COLO668 (cell line): ENCODE measurements around the gene SIGLEC8.
"Not testable (repeated sequence)": the region's sequence is repeated elsewhere in the genome, so short reads cannot be mapped to it uniquely, and the experiment has no call there.

Experiments
- DNase-seq: peaks from one replicate; lab custom pipeline; 2025; ENCODE audit not compliant: unreplicated experiment; lab: John Stamatoyannopoulos, UW

The SIGLEC8 gene

DNA sequence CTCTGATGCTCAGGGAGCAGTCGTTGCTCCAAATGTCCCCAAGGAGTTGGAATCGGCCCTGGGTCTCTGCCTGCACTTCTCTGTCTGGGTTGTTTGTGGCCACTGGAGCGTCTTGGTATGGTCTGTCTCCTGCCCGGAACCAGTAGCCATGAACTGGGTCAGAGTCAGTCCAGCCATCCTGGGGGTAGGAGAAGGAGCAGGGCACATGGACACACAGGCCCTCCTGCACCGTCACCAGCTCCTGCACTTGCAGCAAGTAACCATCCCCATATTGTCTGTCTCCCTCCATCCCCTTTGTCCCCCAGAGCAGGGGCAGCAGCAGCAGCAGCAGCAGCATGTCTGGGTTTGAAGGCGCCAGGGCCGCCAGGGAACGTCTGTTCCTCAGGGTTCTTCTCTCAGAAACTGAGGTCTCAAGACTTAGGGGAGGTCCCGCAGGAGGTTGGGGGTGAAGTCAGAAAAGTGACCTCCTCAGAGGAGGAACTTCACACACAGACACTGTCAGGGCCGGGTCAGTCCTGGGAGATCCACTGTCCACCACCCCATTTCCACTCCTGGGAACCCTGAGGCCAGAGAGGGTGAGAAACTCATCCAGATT lies at the start of gene SIGLEC8:
Gene SIGLEC8 (minus strand): TSS at position 404 of the 595 bp plus-strand sequence. CDS start 67 bp downstream, at position 337.
- no peak for DNase-seq

DNA sequence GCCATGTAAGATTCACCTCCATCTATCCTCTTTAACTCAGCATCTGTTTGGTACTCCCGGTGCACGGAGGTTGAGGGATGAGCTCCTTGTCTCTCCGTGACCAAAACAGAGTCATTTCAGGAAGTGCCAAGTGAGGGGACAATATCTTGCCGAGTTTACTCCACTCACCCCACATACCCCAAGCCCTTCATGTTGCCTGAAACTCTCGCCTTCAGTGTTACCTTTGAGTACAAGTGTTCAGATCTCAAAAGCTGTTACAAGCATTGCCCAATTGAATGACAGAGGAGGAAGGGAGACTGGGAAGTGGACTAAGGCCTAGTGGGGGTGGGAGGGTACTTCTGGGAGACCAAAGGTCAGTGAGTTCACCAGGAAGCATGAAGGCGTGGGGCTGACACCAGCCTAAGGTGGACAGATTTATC lies 49.4 kb upstream of the SIGLEC8 start:
- DNase-seq: no peak

DNA sequence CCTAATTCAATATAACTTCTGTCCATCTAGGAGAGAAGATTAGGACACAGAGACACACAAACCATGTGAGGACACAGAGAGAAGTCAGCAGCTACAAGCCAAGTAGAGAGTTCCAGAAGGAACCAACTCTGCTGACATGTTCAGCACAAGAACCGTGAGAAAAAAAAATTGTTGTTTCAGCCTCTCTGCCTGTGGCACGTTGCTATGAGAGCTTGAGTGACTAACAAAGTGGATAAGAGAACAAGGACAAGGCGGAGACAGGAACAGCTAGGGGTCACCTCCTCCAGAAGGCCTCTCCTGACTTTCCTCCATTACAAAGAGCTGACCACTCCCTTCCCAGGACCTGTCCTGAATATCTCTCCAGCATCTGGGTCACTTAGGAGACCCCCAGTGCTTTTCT lies 48.9 kb upstream of the SIGLEC8 start:
- no peak for DNase-seq

DNA sequence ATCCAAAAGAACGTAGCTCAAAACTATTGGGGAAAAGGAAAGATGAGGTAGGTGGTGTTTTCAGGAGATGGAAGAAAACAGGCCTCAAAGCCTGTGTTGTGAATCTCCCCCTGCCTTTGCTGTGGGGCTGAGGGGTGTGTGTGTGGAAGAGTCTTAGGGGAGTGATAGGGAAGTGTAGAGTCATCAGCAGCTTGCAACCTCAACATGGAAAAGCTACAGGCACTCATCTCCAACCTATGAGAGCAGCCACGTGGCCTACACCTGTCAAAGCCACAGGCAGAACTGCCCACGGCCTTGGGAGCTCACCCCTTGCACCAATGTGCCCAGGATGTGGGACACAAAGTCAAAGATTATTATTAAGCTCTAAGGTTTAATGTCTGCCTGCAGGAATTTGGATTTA lies 47.6 kb upstream of the SIGLEC8 start:
- no peak for DNase-seq

DNA sequence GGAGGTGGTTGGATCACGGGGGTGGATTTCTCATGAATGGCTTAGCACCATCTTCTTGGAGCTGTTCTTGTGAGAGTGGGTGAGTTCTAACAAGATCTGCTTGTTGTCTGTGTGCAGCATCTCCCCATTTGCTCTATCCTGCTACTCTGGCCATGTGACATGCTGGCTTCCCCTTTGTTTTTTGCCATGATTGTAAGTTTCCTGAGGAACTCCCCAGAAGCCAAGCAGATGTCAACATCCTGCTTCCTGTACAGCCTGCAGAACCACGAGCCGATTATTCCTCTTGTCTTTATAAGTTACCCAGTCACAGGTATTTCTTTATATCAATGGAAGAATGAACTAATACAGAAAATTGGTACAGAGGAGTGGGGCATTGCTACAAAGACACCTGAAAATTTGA lies 45.6 kb upstream of the SIGLEC8 start:
- no peak for DNase-seq

DNA sequence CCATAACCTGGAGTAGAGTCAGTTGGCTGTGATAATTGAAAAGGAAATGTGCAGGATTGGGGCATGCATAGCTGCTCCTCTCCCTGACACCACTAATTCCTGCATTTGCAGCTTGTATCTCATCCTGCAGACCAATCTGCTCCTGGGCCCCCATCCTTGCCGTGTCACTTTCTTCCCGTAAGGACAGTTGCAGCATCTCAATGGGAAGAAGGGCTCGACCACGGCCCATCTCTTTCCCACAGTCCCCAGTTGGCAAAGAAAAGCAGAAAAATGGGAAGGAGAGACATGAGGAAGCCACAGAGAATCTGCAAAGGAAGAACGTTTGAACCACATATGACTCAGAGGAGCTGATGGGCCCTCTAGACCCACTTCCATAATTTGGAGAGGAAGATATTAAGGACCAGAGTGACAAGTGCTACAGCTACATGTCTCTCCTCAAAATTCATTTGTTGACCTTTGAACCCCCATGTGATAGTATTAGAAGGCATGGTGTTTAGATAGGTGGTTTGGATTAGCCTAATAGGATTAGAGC lies 45.1 kb upstream of the SIGLEC8 start:
- no peak for DNase-seq

DNA sequence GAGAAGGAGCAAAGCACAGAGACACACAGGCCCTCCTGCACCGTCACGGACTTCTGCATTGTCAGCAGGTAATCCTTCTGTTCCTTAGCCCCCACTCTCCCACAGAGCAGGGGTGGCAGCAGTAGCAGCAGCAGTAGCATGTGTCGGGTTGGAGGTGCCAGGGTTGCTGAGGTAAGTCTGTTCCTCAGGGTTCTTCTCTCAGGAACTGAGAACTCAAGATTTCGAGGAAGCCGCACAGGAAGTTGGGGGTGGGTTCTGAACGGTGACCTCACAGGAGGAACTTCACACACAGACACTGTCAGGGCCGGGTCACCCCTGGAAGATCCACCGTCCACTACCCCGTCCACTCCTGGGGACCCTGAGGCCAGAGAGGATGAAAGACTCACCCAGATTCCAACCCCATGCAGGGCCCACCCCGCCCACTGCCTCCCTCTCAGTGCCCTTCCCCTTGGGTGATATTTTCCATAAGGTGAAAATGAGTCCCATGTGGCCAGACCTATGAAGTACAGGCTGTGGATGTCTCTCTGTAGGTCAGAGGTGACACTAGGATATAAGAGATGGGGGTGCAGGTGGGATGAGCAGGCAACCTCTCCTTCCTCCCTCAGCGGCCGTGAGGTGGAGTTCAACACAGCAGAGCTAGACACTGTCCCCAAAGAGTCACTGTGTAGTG lies 43.5 kb upstream of the SIGLEC8 start, which contains the start of gene SIGLEC12:
Gene SIGLEC12 (minus strand): TSS at position 207 of the 670 bp plus-strand sequence. CDS start 67 bp downstream, at position 140.
- no peak for DNase-seq

DNA sequence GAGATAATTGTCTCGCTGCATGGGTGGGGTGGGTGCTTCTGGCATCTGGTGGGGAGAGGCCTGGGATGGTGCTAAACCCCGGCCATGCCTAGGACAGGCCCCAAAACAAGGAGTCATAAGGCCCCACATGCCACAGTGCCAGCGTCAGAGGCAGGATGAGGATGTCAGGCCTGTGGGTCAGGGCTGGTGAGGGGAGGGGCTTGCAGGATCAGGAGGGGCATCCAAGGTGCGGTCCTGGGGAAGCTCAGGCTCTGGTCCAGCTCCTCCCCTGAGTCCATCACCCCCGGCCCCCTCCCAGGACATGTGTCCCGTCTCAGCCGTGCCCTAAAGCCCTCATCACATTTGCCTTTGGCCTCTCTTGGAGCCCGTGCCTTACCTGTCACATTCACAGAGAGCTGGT lies 42.7 kb upstream of the SIGLEC8 start:
- DNase-seq: not testable (repeated sequence)

DNA sequence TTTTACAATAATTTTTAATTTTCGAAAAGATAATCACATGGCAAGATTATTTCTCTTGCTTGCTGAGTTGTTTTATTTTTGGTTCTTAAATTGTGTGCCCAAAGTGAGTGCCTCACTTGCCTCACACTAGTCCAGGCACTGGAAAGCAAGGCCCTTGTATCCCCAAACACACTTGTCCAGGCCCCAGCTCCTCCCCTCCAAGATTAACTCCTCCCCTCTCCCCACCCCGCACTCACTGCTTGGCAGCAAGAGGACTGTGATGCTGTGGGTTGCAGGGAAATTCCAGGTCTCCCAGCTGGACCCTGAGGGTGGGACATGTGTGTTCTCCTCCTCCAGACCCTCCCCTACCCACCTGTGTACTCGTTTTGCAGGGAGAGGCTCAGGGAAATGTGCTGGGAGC lies 39.4 kb upstream of the SIGLEC8 start:
- no peak for DNase-seq

DNA sequence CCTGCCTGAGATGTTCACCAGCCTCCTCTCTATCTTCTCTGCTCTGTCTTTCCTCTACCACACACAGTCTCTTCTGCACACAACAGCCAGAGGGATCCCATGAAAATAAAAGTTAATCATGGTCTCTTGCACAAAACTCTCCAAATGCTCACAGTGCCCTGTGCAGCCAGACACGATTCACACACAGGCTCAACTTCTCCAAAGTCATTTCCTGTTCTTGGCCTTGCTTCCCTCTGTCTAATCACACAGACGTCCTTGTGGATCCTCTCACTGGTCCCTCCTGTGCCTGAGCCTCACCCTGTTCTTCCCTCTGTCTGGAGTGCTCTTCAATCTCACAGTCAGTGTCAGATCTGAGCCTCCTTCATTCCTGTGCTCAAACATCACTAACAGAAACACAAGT lies 35.5 kb upstream of the SIGLEC8 start:
- no peak for DNase-seq

DNA sequence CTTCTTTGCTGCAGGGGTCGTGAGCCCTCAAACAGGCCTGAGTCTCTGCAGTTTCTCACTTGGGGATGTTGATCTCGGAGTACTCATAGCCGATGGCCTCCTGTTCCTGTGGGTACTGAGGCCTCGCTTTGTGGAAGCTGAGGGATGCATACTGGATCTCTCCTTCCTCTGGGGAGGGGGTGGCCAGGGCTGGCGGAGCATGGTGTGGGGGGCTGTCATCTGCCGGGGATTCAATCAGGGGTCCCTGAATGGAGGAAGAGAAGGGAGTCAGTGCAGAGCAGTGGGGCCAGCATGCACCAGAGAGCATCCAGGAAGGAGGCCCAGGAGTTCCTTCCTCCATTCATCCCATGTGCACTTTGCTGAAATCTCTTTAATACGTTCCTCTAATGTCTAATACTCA lies 33.3 kb upstream of the SIGLEC8 start:
- DNase-seq: no peak

DNA sequence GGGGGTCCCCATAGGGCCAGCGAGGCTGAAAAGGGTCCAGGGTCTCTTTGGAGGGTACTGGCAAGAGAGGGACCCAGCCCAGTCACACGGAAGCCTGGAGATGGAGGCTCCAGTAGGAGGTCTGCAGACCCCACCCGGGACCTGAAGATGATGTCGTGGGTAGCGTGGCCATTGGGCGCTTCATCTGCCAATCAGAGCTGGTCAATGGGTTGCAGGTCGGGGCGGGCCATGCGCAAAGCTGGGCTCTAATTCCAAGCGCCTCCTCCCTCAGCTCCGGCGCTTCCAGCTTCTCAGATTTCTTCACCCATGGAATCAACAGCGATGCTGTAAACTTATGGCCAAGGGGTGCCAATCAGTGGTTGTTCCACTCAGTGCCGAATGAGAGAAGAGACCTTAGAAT lies 32.4 kb upstream of the SIGLEC8 start:
- DNase-seq: no peak

DNA sequence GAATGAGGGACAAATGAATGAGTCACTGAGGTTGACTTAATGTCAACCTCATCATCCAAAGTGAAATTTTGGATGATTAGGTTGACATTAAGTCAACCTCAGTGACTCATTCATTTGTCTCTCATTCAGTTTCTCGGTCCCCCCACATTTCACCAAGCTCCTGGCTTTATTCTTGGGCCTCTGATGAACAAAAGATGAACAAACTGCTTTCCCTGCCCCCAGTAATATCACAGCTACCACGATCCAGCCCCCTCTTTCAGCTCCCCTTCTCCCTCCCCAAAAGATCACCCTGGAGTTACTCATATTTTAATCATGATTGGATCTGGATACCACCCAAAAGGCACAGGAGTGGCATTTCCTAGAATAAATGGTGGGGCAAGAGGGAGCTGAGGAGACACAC lies 30.9 kb upstream of the SIGLEC8 start:
- no peak for DNase-seq

DNA sequence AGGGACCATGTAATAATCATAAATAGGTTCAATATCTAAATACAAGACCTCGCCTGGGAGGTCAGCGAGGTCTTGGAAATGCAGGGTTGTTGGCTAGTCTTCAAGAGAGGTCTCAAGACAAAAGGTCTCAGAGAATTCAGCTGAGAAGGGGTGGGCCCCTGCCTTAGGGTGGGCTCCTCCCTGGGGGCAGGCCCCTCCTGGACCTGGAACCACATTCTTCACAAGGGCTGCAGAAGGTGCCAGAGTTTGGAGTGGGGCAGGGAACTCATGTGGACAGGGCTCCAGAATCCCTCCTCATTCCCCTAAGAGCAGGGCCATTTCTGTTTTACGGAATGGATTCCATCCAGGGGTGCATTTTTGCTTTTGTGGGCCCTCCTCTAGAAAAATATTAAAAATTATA lies 30.2 kb upstream of the SIGLEC8 start:
- DNase-seq: no peak

DNA sequence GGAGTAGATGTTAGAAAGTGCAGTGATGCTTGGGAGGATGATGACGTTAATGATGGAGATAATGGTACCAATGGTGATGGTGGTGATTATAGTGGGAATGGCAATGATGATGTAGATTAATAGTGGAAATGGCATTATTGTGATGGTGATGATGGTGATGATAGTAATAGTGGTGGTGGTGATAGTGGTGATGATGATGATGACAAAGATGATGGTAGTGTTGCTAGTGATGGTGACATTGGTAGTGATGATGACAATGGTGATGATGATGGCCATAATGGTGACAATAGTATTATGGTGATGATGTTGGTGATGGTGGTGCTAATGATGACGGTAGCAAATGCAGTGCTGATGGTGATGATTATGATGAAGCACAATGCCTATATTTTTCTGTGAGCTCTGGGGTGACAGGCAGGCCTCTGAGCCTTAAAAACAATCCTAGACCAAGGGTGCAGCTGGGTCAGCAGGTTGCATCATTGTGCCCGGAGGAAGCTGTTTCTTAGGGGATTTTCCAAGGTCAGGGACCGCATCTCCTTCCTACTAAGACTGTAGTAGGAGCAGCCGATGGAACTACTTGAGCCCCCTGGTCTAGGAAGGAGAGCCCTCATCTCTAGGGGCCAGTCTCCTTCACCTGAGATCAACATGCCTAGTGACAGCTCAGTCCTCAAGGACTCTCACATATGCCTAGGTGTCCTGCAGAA lies 27.9 kb upstream of the SIGLEC8 start:
- DNase-seq: no peak

DNA sequence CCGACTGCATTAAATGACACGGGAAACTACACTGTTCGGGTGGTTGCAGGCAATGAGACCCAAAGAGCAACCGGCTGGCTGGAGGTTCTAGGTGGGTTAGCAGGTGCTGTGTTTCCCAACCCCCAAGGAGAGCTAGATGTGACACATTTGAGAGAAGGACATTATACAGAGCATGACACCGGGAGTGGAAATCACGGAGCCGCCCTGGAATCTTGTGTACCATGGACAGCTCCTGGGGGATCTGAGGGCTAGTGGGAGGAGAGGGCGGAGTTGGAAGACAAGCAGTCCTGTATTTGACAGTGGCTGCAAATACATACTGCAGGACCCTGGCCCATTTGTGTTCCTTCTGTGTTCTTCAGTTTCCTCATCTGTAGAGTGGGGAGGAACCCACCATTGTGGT lies 22.3 kb upstream of the SIGLEC8 start:
- DNase-seq: no peak

DNA sequence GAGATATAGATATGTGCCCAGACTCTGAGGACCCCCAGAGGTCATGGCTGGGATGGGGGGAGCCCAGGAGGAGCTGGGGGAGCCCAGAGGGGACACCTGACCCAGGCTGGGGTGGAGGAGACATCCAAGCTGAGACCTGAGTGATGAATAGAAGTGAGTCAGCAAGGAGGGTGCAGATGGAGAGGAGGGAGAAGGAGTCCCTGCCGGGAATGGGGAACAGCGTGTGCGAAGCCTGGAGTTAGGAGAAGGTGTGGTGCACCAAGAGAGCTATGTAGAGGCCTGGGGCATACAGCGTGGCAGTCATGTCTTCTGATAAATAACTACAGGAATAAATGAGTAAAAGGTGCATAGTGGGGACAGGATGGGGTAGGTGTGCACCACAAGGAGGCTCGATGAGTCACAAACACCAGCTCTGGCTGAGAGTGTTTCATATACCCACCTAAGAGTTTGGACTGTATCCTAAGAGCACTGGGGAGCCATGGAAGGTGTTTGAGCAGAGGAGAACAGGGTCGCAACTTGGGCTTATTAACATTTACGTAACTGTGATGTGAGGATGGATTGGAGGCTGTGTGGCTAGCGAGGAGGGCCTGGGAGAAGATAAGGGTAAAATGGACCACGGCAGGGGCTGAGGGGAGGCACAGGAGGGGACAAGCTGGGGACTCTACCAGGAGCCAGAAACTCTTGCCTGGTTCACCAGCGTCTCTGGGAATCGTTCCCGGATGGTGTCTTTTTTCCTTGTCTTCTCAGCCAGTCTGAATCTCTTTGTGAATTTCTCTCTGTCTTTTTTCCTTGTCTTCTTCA lies 21.5 kb upstream of the SIGLEC8 start:
- no peak for DNase-seq

DNA sequence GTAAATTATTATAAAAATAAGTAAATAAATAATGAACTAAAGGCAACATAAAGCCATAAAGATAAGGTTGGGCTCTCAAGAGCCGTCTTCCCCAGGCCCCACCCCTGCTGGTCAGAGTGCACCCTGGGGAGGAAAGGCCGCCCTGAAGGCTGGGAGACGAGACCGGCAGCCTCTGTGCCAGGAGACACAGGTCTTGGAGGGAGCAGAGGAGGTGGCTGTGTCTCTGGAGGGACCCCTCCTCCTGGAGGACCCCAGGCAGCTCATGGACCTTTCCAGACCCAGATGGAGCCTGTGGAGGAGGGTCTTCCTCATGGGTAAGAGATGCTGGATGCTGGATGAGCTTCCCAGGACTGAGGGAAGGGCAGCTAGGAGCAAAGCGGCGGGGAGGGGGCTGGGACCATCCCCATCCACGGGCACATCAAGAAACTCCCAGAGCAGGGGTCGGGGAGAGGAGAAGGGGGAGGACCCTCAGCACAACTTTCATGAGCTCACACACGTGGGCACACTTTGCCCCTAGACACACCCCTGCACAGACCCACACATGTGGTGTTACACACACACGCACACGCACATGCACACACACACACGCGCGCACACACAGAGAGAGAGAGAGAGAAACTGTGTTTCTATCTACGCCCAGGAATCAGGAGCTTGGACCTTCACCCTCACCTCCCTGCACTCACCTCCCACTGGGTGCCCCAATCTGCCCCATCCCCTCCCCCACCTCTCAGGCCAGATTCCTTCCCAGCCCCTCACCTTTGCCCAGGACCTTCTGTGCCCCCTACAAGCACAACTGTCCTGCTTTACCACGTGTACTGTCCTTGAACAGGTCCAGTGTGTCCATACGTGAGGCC lies 20.4 kb upstream of the SIGLEC8 start, which contains the start of gene CEACAM18:
Gene CEACAM18 (plus strand): TSS at position 159 of the 854 bp plus-strand sequence.
- DNase-seq: no peak

DNA sequence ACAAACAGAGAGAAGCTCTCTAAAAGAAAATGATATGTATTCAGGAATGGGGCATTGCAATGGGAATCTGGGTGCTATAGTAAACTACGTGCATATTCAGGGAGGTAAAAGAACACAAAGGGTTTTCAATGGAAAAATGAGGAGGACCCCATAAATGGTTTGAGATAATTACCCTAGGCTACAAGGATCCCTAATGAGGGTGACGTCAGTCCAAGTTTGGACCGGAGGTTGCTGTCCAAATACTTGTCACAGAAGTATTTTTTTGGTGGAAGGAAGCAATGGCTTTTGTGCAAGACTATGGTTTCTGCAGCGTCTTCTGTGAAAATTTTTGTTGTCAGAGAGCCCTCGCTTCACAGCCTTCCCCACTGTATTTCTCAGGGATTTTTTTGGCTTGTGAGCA lies 19.1 kb upstream of the SIGLEC8 start:
- no peak for DNase-seq

DNA sequence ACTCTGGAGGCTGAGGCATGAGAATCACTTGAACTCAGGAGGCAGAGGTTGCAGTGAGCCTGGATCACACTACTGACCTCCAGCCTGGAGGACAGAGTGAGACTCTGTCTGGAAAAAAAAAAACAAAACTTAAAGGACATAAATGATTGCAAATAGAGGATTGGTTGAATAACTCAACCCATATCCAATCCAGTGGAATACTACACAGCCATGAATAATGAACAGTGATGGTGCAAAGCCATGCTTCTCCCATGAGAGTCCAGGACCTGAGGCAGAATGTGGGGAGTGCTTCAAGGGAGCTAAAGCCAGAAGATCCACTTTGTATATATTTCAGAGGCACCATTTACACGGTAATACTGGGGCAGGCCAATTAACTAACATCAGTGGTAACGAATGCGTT lies 17.9 kb upstream of the SIGLEC8 start:
- no peak for DNase-seq
